ENCODE results near the gene PPP2R1B. TPM values are rescaled to one million over a fixed set of nuclear protein-coding genes. Genes with fewer than 3 reads are reported as not detected.

Gene PPP2R1B
- total and polyA plus RNA-seq, 2 of the 8 experiments (the other 6 are each of a cell fraction or from before 2014, with no cell fraction given) = 25.8 to 87.0 TPM

GRCh38 chr11:111697933-111698371 lies 68.2 kb downstream of the PPP2R1B start (continued):
- TF ChIP-seq CHD7 (IDR thresholded peaks at IDR 0.05; ENCODE audit: insufficient replicate concordance, low read length) = no peak
- no peak for TF ChIP-seq EZH2 (IDR thresholded peaks at IDR 0.05; ENCODE audit: low read depth, low read length, severe bottlenecking)
- no peak for TF ChIP-seq TAF7 (optimal IDR thresholded peaks at IDR 0.05; ENCODE audit: borderline replicate concordance, low read depth, low read length)
- no peak for TF ChIP-seq CEBPB (IDR thresholded peaks at IDR 0.05; ENCODE audit: low read depth, low read length)
- TF ChIP-seq RFX5 (IDR thresholded peaks at IDR 0.05; ENCODE audit: borderline replicate concordance, low read depth, low read length) = no peak

Measured in H1 (cell line).